Stimulated activated CD4-positive, alpha-beta T cell treated with anti-CD3 and anti-CD28 coated beads, Interleukin-1b, Interleukin-23, amount 100 ng/mL, for 1 hour (primary cell): Measurements from ENCODE around the gene TSHZ2.

ENCODE experiments used
- DNase-seq, 2 donors: peaks; one replicate each; pipeline ENCODE4 v3.0.0-alpha.2; 2020; ENCODE audit warnings: low read depth in 2 of 2

The TSHZ2 gene

DNA sequence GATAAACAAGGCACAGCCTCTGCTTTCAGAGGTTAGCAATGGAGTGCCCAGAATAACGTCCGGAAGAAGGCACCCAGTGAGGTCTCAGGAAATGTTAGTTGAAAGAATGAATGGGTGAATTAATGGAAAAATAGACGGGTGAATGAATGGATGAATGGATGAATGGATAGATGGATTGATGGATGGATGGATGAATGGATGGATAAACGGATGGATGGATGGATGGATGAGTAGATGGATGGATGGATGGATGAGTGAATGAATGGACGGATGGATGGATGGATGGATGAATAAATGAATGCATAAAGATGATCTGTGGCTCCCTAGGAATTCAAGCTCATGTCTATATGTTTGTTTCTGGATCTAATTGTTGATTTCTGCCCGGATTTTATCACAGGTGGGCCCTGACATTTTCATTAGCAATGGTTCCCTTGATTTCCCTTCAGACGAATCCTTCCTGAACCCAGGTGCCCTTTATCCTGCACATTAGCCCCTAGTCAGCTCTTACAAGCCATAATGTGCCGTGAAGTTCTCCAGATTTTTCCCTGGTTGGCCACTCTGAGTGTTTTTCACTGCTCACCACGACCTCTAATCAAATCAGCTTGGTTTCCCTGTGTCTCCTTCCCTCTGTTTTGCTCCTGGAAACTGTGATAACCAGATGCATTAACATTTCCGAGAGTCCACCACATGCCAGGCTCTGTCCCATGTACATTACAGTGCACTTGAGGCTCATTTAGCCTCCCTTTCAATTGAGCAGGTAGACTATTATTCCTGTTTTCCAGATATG lies 22.2 kb downstream of the TSHZ2 start:
- no peak for DNase-seq

- DNase-seq: no peak
Observed at GRCh38 chr20:52996130-52996529, 24.0 kb downstream of the TSHZ2 start.

DNA sequence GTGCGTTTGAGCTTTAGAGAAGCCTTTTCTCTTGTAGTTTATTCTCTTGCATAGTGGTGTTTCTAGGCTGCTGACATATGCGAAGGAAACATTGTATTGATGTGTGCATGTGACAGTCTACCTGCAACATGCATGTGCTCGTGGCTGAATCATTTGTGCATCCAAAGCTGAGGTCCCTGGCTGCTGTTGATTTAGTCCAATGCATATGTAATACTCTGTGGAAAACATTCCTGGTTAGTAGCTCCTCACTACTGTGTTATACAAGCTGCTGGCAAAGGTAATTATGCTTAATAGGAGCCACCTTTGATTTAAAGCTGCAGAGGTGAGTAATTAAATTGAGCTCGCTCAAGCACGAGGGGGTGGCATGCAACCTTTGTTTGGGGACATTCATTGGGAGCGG lies 24.5 kb downstream of the TSHZ2 start:
- no peak for DNase-seq

GRCh38 chr20:52998268-52998667 lies 26.1 kb downstream of the TSHZ2 start:
- DNase-seq: no peak

DNA sequence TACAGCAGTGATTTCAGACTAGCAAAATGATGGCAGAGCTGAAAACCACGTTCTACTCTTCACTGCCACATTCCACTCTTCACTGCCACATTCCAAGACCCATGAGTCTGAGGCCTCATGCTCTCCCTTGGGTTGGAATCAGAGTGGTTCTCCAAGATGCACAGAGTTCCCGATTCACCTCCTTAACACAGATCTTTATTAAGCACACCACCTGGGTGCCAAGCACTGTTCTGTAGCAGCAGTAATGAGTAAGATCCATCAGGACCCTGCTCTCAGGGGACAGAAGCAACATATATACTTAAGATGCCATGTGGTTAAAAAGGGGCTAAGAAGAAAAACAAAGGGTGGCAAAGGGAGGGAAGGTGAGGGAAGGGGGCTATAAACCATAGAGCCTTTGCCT lies 26.9 kb downstream of the TSHZ2 start:
- no peak for DNase-seq

GRCh38 chr20:53001498-53002301 lies 29.5 kb downstream of the TSHZ2 start:
- DNase-seq: no peak

DNA sequence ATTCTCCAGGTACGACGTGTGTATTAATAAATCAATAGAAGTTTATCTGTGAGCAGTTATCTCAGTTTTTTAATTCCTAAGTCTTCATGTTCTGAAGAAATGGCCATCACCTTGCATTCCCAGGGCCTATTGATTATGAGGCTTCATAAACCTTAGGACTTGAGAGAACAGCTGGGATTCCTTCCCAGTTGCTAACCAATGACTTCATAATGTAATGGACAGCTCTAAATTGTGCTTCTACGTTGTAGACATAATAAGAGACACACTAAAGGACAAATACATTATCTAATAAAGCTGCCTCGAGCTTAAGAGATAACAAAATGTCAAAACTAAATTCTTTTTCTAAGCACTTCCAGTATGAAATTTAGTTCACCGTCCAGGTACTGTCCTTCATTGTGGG lies 30.6 kb downstream of the TSHZ2 start:
- no peak for DNase-seq

DNA sequence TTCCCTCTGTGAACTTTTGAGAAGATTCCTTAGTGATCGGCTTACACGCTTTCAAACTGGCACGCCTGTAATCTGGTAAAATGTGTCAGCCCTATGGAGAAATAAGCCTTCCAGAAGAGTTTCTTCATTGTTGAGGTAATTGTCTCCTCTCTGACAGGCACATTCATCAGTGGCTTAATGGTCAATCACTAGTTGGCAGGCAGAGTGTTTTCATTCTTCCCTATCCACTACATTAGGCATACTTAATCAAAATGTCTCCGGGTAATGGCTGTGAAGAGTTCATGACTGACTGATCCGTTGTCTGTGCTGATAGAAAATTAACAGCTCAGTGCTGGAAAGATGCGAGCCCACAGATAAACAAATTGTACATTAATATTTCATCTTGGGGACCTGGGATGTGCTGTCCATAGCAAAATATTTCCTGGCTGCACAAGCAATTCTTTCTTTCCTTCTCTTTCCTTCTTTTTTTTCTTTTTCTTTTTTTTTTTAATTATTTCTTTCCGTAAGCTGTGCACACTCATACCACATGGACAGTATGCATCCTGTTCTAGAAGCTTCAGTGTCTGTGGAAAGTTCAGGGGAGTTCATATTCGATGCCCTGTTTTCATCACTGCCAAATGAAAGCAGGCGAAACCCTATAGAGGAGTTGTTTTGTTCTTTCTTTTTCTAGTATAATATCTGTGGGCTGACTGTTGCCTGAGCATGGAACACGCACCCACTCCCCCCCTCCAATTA lies 31.4 kb downstream of the TSHZ2 start:
- DNase-seq: no peak

- DNase-seq: no peak
Observed at GRCh38 chr20:53004267-53004813, 32.2 kb downstream of the TSHZ2 start.

- DNase-seq: no peak
Observed at GRCh38 chr20:53009979-53010735, 38.0 kb downstream of the TSHZ2 start.

GRCh38 chr20:53011640-53012039 lies 39.5 kb downstream of the TSHZ2 start:
- DNase-seq: no peak

- DNase-seq: no peak
Observed at GRCh38 chr20:53013183-53013582, 41.0 kb downstream of the TSHZ2 start.

- no peak for DNase-seq
Observed at GRCh38 chr20:53013847-53014246, 41.7 kb downstream of the TSHZ2 start.

GRCh38 chr20:53016071-53016470 lies 43.9 kb downstream of the TSHZ2 start:
- DNase-seq: no peak

GRCh38 chr20:53016534-53017042 lies 44.4 kb downstream of the TSHZ2 start:
- DNase-seq: no peak

GRCh38 chr20:53017206-53017605 lies 45.0 kb downstream of the TSHZ2 start:
- DNase-seq: no peak

DNA sequence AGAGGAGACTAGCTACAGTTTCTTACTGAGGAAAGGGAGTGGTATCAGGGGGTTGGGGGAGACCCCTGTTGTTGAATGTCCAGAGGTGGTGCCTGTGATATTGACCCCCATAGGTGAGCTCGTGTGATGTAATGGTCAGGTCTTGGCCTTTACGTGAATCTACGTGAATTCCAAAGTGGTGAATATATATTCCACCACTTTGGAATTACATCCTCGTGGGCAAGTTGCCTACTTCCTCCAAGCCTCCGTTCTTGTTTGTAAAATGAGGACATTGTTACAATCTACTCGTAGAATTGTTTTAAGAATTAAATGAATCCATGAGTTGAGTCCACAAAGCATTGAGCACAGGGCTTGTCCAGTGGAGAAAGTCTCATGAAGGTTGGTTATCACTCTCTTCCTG lies 47.3 kb downstream of the TSHZ2 start:
- DNase-seq: no peak

DNA sequence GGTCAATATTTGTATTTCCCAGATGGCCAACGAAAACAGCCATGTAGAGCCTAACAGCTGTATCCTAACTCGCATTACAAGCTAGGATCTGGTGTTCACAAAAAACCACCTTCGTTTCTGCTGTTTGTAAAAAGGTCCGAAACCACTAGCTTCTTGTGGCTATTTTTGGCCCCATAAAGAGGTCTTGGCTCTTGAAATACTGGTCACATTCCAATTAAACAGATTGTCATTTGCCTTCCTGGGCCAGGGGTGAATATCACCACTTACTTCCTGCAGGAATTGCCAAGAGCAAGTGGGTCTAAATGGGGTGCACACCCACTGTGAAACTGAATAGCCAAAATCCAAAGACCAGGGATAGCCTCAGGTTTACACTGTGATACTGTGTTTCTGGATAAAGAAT lies 48.2 kb downstream of the TSHZ2 start:
- DNase-seq: no peak

- DNase-seq: no peak
Observed at GRCh38 chr20:53020834-53021233, 48.7 kb downstream of the TSHZ2 start.

DNA sequence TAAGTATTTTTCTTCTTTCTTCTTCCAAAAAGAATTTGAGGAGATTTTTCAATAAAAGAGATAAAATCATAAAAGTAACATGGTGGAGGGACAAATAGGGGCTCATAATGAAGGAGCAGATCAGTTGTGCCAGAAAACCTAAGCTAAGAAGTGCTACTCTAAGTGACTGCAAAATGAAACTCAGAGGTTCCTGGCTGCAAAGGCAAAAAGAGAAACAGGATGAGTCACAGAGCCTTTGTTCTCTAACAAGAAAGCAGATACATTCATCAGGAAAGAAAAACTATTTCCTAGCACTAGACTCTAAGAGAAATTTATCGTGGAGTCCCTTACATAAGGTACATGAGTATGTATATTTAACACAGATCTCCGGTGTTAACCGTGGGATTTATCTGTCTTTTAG lies 49.8 kb downstream of the TSHZ2 start:
- DNase-seq: no peak
